Measurements from ENCODE around the gene GMPS. TPM values are rescaled to one million over a fixed set of nuclear protein-coding genes. Genes with fewer than 3 reads are reported as not detected.

The GMPS gene
- total RNA-seq, 3 donors from 2014 or later = 109 to 122 (median 118) TPM

DNA sequence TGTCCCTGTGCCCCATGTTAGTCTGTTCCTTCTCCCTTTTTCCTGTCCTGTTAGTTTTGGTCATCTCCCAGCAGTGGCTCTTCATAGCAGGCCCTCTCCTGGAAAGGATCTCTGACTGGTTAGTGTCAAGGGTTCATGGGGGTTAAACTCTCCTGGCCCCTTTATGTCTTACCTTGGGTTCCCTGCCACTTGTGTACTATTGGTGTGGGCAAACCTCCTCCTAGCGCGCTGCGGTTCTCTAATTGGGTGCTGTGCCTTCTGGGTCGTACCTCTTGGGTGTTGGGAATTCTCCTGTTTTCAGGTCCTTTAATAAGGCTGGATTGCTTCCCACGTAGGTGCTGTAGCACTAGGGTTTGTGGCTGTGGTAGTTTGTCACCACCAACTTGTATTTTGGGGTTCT is 18.8 kb downstream of the GMPS start:
- peaks cover 7% of the 10 kb centered on the region for H3K36me3 Mint-ChIP-seq (ENCODE audit: insufficient read depth)
- no peak for DNase-seq
- no peaks in the 10 kb centered on the region for H3K27me3 Mint-ChIP-seq (ENCODE audit: low read depth)
- peaks cover 40% of the 10 kb centered on the region for H3K4me1 Mint-ChIP-seq (ENCODE audit: low read depth)
- H3K9me3 Mint-ChIP-seq = no peaks in the 10 kb centered on the region
- no peak for ATAC-seq
- no peak overlapping the region for H3K4me3 Mint-ChIP-seq

DNA sequence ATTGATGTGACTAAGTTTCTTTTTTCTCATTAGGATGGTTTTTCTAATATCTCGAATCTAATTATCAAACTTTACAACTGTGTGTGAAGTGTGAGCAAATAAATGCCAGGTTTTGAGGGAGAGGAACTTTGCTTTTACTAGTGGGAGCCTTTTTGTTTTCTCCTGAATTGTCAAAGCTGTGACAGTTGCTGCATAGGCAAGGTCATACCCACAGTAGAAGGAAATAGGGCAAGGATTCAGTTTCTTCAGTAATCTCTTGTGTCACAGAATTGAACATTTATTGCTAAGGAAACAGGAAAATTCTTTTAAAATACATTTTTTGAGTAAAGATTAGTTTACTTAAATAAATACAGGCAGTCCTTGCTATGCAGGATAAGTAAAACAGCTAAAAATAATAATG is 19.5 kb downstream of the GMPS start:
- Mint-ChIP-seq H3K4me3 (no peak overlapping the region), H3K9me3 (no peaks in the 10 kb centered on the region), H3K27me3 (ENCODE audit: low read depth) (no peaks in the 10 kb centered on the region), H3K36me3 (ENCODE audit: insufficient read depth) (peaks cover 11% of the 10 kb centered on the region), H3K4me1 (ENCODE audit: low read depth) (peaks cover 35% of the 10 kb centered on the region)
- DNase-seq (no peak), ATAC-seq (no peak)

DNA sequence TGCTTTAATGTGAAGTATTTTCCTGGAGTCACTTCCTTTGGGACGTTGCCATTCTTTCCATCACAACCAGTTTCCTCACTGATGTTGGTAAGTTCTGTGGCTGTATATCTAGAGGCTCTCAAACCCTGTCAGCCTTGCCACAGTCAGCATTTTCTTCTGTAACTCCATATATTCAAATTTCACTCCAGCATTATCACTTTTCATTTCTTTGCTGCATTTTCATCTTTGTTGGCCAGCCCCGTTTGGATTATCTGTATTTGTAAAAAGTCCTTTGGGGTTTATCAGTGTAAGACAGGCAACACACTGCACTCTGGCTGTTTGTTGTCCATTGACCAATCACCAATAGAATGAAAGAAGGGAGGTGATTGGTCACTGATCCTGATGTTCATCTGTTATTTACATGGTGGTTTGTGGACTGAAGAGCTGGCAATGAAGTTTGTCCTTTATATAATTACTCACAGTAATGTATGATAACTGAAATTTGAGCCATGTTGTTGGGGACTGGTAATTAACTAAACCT is 20.3 kb downstream of the GMPS start:
- H3K9me3 Mint-ChIP-seq = no peaks in the 10 kb centered on the region
- no peaks in the 10 kb centered on the region for H3K27me3 Mint-ChIP-seq (ENCODE audit: low read depth)
- H3K36me3 Mint-ChIP-seq (ENCODE audit: insufficient read depth) = peaks cover 16% of the 10 kb centered on the region
- no peak for DNase-seq
- no peak overlapping the region for H3K4me3 Mint-ChIP-seq
- peaks cover 35% of the 10 kb centered on the region for H3K4me1 Mint-ChIP-seq (ENCODE audit: low read depth)
- ATAC-seq = no peak

DNA sequence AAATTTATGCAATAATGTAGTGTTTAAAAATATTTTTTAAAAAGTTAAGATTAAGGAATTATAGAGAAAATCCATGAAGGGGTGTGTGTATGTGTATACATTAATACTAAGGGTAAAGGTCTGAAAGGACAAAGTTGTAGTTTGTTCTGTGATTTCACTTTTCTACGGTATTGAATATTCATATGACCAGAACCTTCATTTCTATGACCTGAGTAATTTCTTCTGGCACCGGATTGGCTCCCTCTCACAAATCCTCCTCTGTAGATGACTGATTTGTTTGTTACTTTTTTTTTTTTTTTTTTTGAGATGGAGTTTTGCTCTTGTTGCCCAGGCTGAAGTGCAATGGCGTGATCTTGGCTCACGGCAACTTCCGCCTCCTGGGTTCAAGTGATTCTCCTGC is 20.9 kb downstream of the GMPS start:
- H3K4me1 Mint-ChIP-seq (ENCODE audit: low read depth) = peaks cover 31% of the 10 kb centered on the region
- ATAC-seq = no peak
- H3K36me3 Mint-ChIP-seq (ENCODE audit: insufficient read depth) = peaks cover 16% of the 10 kb centered on the region

DNA sequence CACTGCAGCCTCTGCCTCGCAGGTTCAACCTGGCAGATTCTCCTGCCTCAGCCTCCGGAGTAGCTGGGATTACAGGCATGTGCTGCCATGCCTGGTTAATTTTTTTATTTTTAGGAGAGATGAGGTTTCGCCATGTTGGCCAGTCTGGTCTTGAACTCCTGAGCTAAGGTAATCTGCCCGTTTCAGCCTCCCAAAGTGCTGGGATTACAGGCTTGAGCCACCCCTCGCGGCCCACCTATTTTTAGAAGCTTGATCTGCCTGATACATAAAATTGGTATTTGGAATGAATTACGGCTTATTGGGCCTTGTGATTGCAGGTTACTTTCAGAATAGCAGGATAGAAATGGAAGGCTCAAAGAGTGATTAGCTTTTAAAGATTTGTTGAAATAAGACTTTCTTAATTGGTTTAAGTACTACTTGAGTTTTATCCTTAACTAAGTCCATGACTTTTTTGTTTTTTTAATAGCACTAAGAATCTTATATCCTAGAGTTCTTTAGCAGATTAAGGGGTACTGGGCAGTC is 25.0 kb downstream of the GMPS start:
- Mint-ChIP-seq H3K4me1 (ENCODE audit: low read depth) (peaks cover 5% of the 10 kb centered on the region), H3K9me3 (no peaks in the 10 kb centered on the region), H3K27me3 (ENCODE audit: low read depth) (no peaks in the 10 kb centered on the region), H3K36me3 (ENCODE audit: insufficient read depth) (peaks cover 34% of the 10 kb centered on the region), H3K4me3 (no peak overlapping the region)
- DNase-seq = no peak
- ATAC-seq = no peak

More for the DNA sequence above, 20.9 kb downstream of the GMPS start:
- Mint-ChIP-seq H3K9me3 (no peaks in the 10 kb centered on the region), H3K27me3 (ENCODE audit: low read depth) (no peaks in the 10 kb centered on the region), H3K4me3 (no peak overlapping the region)
- no peak for DNase-seq

DNA sequence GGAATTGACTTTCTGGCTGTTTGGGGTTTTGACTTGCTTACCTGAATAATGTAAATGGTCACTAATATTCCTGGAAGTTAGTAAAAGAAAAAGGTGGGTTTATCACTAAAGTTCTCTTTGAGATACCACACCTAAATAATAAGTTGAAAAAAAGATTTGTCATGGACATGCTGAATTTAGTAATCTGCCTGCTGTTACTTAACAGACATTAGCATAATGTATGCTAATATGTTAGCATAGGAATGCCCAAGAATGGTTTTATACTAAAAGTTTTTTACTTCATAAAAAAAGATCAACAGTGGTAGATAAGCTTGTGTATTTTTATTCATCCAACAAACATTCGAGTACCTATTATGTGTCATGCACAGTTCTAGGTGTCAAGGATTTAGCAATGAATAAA is 36.5 kb downstream of the GMPS start:
- Mint-ChIP-seq H3K9me3 (no peaks in the 10 kb centered on the region), H3K4me3 (no peak overlapping the region), H3K36me3 (ENCODE audit: insufficient read depth) (peaks cover 50% of the 10 kb centered on the region), H3K4me1 (ENCODE audit: low read depth) (peaks cover 17% of the 10 kb centered on the region), H3K27me3 (ENCODE audit: low read depth) (no peaks in the 10 kb centered on the region)
- DNase-seq = no peak
- no peak for ATAC-seq

DNA sequence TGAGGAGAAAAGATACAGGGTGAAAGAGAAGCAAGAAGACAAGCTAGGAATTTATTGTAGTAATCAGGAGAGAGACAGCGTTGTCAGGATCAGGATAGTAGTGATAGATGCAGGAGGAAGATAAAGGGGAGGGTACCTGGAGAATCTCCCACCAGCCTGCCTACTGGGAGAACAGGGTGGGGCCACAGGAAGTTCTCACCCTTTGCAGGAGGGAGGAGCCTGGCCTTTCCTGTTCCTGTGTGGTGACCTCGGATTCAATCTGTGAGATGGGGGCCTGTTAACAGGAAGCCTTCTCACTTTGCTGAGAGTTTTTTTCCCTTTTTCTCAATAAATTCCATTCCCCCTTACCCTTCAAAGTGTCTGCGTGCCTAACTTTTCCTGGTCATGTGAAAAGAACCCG is 37.6 kb downstream of the GMPS start:
- no peak for ATAC-seq
- Mint-ChIP-seq H3K4me3 (no peak overlapping the region), H3K9me3 (no peaks in the 10 kb centered on the region), H3K36me3 (ENCODE audit: insufficient read depth) (peaks cover 50% of the 10 kb centered on the region), H3K27me3 (ENCODE audit: low read depth) (no peaks in the 10 kb centered on the region), H3K4me1 (ENCODE audit: low read depth) (peaks cover 16% of the 10 kb centered on the region)
- no peak for DNase-seq

DNA sequence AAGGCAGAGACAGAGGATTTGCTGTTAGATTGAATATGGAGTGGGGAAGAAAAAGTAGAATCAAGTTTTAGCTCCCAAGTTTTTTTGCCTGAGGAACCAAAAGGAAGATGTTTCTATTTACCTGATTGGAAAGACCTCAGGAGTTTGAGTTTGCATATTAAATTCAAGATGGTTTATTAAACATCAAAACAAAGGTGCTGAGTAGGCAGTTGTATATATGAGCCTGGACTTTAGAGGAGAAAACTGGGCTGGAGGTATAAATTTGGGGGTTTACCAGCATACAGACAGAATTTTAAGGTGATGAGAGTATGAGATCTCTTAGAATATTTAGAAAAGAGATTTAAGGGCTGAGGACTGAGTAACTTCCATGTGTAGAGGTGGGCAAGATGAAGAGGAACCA is 38.2 kb downstream of the GMPS start:
- DNase-seq = no peak
- no peak overlapping the region for H3K4me3 Mint-ChIP-seq
- ATAC-seq = no peak
- H3K4me1 Mint-ChIP-seq (ENCODE audit: low read depth) = peaks cover 16% of the 10 kb centered on the region
- H3K9me3 Mint-ChIP-seq = no peaks in the 10 kb centered on the region
- H3K36me3 Mint-ChIP-seq (ENCODE audit: insufficient read depth) = peaks cover 50% of the 10 kb centered on the region
- H3K27me3 Mint-ChIP-seq (ENCODE audit: low read depth) = no peaks in the 10 kb centered on the region

DNA sequence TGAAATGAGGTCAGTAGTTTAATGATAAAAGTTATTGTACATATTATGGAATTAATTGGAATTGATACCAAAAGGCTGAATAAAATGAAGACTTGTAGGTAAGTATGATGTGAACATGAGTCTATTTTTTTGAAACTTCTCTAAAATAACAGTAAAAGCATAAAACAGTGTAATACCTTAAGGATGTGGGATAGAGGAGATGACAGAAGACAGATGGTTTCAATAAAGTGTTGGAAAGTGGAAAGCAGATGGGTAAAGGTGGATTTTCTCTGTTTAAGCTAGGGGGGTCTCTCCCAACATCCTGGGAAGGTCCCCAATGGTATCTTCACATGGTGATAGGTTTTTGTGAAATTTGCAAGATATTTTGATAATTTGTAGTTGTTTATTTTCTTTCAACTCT is 41.6 kb downstream of the GMPS start:
- H3K27me3 Mint-ChIP-seq (ENCODE audit: low read depth) = no peaks in the 10 kb centered on the region
- no peaks in the 10 kb centered on the region for H3K9me3 Mint-ChIP-seq
- no peak for ATAC-seq
- no peak for DNase-seq
- H3K36me3 Mint-ChIP-seq (ENCODE audit: insufficient read depth) = peaks cover 57% of the 10 kb centered on the region
- peaks cover 16% of the 10 kb centered on the region for H3K4me1 Mint-ChIP-seq (ENCODE audit: low read depth)
- H3K4me3 Mint-ChIP-seq = no peak overlapping the region

DNA sequence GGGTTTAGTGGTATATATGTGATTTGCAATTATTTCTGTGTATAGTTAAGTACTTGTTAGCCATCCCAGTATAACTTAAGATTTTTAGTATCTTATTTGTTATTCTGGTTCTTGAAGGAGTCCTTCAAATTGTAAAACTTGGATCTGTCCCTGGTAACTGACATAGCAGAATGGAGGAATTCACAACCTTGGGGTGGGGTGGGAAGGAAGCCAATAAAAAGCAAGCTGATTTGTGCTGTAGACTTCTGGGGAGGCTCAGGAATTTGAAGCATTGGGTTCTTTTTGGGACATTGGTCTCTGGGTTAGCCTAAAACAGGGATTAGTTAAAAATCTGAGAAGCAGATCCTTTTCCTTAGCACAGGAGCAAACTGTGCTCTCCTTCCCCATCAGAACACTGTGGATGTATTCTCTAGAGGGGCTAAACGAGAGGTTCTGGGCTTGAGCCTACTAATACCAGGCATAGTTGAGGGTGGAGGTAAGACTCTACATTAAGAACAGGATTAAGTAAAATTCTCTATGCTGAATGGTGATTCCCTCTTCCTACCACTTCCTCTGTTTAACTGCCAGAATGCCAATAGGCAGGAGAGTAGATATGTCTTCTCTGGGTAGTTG is 42.2 kb downstream of the GMPS start:
- H3K36me3 Mint-ChIP-seq (ENCODE audit: insufficient read depth) = peaks cover 58% of the 10 kb centered on the region
- H3K9me3 Mint-ChIP-seq = no peaks in the 10 kb centered on the region

DNA sequence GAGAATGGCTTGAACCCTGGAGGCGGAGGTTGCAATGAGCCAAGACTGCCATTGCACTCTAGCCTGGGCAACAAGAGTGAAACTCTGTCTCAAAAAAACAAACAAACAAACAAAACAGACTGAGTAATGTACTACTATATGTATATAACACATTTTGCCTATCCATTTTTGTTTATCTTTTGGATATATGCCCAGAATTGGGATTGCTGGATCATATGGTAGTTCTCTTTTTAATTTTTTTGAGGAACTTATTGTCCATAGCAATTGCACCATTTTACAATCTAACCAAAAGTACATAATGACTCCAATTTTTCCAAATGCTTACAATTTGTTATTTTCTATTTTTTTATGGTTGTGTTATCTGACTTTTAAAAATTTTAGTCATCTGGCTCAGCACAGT is 47.3 kb downstream of the GMPS start:
- H3K36me3 Mint-ChIP-seq (ENCODE audit: insufficient read depth) = peaks cover 35% of the 10 kb centered on the region

More for the DNA sequence above, 42.2 kb downstream of the GMPS start:
- peaks cover 12% of the 10 kb centered on the region for H3K4me1 Mint-ChIP-seq (ENCODE audit: low read depth)
- DNase-seq = no peak
- no peak for ATAC-seq
- no peaks in the 10 kb centered on the region for H3K27me3 Mint-ChIP-seq (ENCODE audit: low read depth)
- no peak overlapping the region for H3K4me3 Mint-ChIP-seq

DNA sequence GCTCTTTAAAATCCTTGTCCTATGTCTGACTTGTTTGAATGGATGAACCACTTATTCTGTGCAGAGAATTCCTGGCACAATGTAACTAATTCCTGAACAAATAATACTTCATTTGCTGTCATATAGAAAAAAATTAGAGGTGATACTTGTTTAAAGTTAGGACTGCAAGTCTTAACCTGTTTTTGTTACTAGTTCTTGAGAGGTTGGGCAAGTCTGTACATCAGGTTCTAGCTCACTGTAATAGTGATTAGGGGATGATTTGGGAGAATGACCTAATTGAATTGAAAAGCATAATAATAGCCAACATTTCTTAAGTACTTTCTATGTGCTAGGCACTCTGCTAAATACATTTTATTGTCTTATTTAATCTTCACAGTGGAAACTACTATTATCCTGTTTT is 49.3 kb downstream of the GMPS start:
- no peaks in the 10 kb centered on the region for H3K9me3 Mint-ChIP-seq
- no peak for DNase-seq
- H3K27me3 Mint-ChIP-seq (ENCODE audit: low read depth) = no peaks in the 10 kb centered on the region
- H3K4me1 Mint-ChIP-seq (ENCODE audit: low read depth) = no peaks in the 10 kb centered on the region
- peaks cover 38% of the 10 kb centered on the region for H3K36me3 Mint-ChIP-seq (ENCODE audit: insufficient read depth)
- no peak overlapping the region for H3K4me3 Mint-ChIP-seq
- ATAC-seq = no peak

More for the DNA sequence above, 47.3 kb downstream of the GMPS start:
- DNase-seq = no peak
- H3K4me1 Mint-ChIP-seq (ENCODE audit: low read depth) = no peaks in the 10 kb centered on the region
- no peaks in the 10 kb centered on the region for H3K27me3 Mint-ChIP-seq (ENCODE audit: low read depth)
- H3K4me3 Mint-ChIP-seq = no peak overlapping the region
- no peaks in the 10 kb centered on the region for H3K9me3 Mint-ChIP-seq
- ATAC-seq = no peak

DNA sequence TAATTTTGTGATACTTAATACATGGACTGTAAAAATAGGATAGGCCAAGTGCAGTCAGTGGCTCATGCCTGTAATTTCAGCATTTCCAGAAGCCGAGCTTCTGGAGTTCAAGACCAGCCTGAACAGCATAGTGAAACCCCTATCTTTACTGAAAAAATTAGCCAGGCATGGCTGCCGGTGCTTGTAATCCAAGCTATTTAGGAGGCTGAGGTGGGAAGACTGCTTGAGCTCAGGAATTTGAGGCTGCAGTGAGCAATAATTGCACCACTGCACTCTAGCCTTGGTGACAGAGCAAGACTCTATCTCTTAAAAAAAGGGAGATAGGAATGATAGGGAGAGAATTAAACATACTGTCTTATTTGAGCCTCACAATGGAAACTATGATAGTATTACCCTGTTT is 51.0 kb downstream of the GMPS start:
- H3K27me3 Mint-ChIP-seq (ENCODE audit: low read depth) = no peaks in the 10 kb centered on the region
- H3K36me3 Mint-ChIP-seq (ENCODE audit: insufficient read depth) = peaks cover 38% of the 10 kb centered on the region
- no peaks in the 10 kb centered on the region for H3K9me3 Mint-ChIP-seq
- no peak overlapping the region for H3K4me3 Mint-ChIP-seq
- DNase-seq (no peak), ATAC-seq (no peak)
- no peaks in the 10 kb centered on the region for H3K4me1 Mint-ChIP-seq (ENCODE audit: low read depth)

DNA sequence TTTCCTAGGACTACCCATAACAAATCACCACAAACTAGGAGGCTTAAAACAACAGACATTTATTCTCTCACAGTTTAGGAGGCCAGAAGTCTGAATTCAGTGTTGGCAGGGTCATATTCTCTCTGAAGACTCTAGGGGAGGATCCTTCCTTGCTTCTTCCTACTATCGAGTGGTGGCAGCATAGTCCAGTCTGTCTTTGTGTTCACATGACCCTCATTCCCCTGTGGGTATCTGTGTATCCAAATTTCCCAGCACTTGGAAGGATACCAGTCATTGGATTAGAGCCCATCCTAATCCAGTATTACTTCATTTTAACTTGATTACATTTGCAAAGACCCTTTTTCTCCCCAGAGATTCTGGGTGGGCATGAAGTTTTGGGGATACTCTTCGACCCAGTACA is 63.8 kb downstream of the GMPS start:
- Mint-ChIP-seq H3K4me1 (ENCODE audit: low read depth) (no peaks in the 10 kb centered on the region), H3K4me3 (no peak overlapping the region), H3K36me3 (ENCODE audit: insufficient read depth) (peaks cover 31% of the 10 kb centered on the region), H3K9me3 (no peaks in the 10 kb centered on the region), H3K27me3 (ENCODE audit: low read depth) (no peaks in the 10 kb centered on the region)
- ATAC-seq = no peak
- DNase-seq = no peak

DNA sequence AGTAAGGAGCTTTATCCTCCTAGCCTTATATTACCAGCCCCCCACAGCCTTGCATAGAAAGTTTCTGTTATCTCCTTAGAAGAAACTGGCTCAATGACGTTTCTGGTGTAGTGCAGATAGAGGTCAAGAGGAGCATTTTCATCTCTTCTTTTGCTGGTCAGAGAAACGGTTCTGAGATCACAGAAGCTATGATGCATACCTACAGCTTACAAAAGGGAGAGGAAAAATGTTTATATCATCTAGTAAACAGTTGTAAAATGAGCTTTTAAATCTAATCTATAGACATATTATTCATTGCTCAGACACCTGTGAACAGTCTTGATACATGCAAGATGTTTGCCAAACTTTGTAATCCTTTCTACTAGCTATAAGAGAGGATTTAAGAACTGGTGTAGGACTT is 68.0 kb downstream of the GMPS start:
- H3K4me1 Mint-ChIP-seq (ENCODE audit: low read depth) = no peaks in the 10 kb centered on the region
- H3K36me3 Mint-ChIP-seq (ENCODE audit: insufficient read depth) = peaks cover 36% of the 10 kb centered on the region
- no peak overlapping the region for H3K4me3 Mint-ChIP-seq
- ATAC-seq (no peak), DNase-seq (no peak)
- no peaks in the 10 kb centered on the region for H3K9me3 Mint-ChIP-seq
- H3K27me3 Mint-ChIP-seq (ENCODE audit: low read depth) = no peaks in the 10 kb centered on the region

Data from activated T-cell treated with anti-CD3 and anti-CD28 coated beads, Interleukin-2, amount 50 U/mL, for 4 hours (primary cell).